ENCODE data around the gene IFI27L1. TPM values are rescaled to one million over a fixed set of nuclear protein-coding genes. Genes with fewer than 3 reads are reported as not detected.

The IFI27L1 gene
- total RNA-seq, 1 donor from 2014 or later, result 36.8 TPM

DNA sequence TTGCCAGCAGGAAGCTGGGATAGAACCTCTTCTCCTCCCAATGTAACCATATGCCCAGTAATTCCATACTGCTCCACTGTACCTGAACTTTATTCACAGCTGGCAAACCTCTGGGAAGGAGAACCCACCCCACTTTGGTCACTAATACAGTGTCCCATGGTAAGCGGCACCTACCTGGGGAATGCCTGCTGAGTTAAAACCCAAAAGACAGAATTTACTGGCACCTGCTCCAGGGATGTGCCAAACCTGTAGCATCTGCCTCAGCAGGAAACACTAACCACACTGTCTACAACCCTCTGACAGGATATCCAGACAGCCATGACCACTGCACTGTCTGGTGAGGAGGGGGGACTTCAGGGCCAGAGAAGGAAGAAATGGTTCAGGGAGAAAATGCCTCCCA lies 26.7 kb upstream of the IFI27L1 start:
- TF ChIP-seq, protein P1, sequence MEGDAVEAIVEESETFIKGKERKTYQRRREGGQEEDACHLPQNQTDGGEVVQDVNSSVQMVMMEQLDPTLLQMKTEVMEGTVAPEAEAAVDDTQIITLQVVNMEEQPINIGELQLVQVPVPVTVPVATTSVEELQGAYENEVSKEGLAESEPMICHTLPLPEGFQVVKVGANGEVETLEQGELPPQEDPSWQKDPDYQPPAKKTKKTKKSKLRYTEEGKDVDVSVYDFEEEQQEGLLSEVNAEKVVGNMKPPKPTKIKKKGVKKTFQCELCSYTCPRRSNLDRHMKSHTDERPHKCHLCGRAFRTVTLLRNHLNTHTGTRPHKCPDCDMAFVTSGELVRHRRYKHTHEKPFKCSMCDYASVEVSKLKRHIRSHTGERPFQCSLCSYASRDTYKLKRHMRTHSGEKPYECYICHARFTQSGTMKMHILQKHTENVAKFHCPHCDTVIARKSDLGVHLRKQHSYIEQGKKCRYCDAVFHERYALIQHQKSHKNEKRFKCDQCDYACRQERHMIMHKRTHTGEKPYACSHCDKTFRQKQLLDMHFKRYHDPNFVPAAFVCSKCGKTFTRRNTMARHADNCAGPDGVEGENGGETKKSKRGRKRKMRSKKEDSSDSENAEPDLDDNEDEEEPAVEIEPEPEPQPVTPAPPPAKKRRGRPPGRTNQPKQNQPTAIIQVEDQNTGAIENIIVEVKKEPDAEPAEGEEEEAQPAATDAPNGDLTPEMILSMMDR (conservative IDR thresholded peaks at IDR 0.05), result no peak
- Mint-ChIP-seq H3K27ac (no peak overlapping the region), H3K4me1 (ENCODE audit: unreplicated experiment) (peaks cover 13% of the 10 kb centered on the region), H3K4me3 (no peak overlapping the region), H3K36me3 (peaks cover 56% of the 10 kb centered on the region), H3K27me3 (no peaks in the 10 kb centered on the region), H3K9me3 (no peaks in the 10 kb centered on the region)
- DNase-seq (ENCODE audit: extremely low spot score, unreplicated experiment), result no peak

DNA sequence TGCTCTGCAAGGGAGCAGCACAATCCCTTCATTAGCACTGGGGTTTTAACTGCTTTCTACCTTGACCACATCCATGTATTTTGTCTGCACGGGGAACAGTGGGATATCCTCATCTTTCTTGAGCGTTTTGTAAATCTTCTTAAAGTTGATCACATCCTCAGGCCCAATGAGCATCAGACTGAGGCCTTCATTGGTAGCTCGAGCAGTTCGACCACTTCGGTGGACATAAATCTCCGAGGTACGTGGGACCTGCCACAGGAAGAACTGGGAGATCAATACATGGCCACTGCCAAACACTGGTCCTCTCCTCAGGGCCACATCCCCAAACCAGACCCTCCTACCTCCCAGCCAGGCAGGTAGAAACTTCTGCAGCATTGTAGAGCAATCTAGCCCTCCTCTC lies 26.2 kb upstream of the IFI27L1 start:
- H3K27me3 Mint-ChIP-seq, result no peaks in the 10 kb centered on the region
- H3K4me1 Mint-ChIP-seq (ENCODE audit: unreplicated experiment), result peaks cover 12% of the 10 kb centered on the region
- TF ChIP-seq, protein P1 (conservative IDR thresholded peaks at IDR 0.05), result no peak
- peaks cover 54% of the 10 kb centered on the region for H3K36me3 Mint-ChIP-seq
- no peak overlapping the region for H3K27ac Mint-ChIP-seq
- H3K4me3 Mint-ChIP-seq, result no peak overlapping the region
- DNase-seq (ENCODE audit: extremely low spot score, unreplicated experiment), result no peak
- H3K9me3 Mint-ChIP-seq, result no peaks in the 10 kb centered on the region

DNA sequence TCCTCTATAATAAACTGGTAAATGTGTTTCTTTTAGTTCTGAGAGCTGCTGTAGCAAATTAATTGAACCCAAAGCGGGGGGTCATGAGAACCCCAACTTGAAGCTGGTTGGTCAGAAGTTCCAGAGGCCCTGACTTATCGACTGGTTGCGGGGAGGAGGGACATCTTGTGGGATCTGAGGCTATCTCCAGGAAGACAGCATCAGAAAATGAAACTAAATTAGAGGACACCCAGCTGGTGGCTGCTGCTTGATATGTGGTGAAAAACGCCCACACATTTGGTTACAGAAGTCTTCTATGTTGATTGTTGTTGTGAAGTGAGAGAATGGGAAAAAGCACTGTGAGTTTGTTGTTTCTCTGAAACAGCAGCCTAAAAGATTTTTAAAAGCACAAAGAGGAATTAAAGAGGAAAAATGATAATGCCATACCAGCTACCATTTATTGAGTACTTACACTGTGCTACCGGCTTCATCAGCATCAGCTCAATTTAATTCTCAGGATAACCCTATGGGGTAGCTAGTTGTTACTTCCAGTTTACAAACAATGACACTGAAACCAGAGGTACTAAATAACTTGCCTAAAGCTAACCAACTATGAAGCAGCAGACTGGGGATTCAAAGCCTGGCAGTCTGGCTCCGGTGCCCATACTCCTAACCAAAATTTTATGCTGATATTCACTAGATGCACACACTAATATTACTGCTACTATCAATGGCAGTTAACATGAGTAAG lies 24.4 kb upstream of the IFI27L1 start:
- TF ChIP-seq, protein P1 (conservative IDR thresholded peaks at IDR 0.05), result no peak
- DNase-seq (ENCODE audit: extremely low spot score, unreplicated experiment), result no peak
- Mint-ChIP-seq H3K27me3 (no peaks in the 10 kb centered on the region), H3K4me3 (no peak overlapping the region), H3K36me3 (peaks cover 49% of the 10 kb centered on the region), H3K9me3 (no peaks in the 10 kb centered on the region), H3K4me1 (ENCODE audit: unreplicated experiment) (peaks cover 3% of the 10 kb centered on the region), H3K27ac (no peak overlapping the region)

DNA sequence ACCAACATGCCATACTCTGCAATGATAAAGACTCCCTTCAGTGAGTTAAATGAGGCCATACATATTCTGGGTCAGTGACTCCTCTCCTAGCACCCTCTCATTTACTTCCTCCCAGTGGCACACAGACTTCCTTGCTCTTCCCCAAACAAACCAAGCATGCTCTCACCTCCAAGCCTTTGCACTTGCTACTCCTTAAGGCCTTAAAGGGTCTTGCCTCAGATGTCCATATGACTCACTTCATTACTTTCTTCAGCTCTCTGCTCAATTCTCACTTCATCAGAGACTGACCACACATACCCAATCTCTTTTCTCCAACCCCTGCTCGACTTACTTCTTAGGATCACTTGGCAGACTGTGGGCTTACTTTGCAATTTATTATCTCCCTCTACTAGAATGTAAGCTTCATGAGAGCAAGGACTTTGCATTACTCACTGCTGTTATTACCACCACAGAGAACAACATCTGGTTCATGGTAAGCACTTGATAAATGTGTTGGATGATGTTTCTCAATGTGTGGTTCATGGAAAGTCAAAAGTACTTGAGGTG lies 22.9 kb upstream of the IFI27L1 start:
- H3K4me1 Mint-ChIP-seq (ENCODE audit: unreplicated experiment), result peaks cover 7% of the 10 kb centered on the region
- H3K27me3 Mint-ChIP-seq, result no peaks in the 10 kb centered on the region
- no peaks in the 10 kb centered on the region for H3K9me3 Mint-ChIP-seq
- no peak overlapping the region for H3K4me3 Mint-ChIP-seq
- TF ChIP-seq, protein P1 (conservative IDR thresholded peaks at IDR 0.05), result no peak
- no peak for DNase-seq (ENCODE audit: extremely low spot score, unreplicated experiment)
- H3K36me3 Mint-ChIP-seq, result peaks cover 42% of the 10 kb centered on the region
- H3K27ac Mint-ChIP-seq, result no peak overlapping the region

DNA sequence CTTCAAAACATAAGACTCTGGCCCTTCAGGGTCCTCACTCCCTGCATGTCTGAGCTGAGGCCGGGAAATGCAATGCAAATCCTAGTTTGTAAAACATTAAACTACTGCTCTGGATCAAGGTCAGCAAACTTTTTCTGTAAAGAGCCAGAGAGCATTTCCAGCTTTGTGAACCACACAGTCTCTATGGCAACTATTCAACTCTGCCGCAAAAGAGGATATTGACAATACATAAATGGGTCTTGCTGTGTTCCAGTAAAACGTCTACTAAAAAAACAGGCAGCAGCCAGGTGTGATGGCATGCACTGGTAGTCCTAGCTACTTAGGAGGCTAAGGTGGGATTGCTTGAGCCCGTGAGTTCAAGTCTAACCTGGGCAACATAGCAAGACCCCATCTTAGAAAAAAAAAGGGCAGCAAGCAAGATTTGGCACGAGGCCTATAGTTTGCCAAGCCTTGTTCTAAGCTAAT lies 22.4 kb upstream of the IFI27L1 start:
- no peaks in the 10 kb centered on the region for H3K27me3 Mint-ChIP-seq
- peaks cover 8% of the 10 kb centered on the region for H3K4me1 Mint-ChIP-seq (ENCODE audit: unreplicated experiment)
- no peaks in the 10 kb centered on the region for H3K9me3 Mint-ChIP-seq
- DNase-seq (ENCODE audit: extremely low spot score, unreplicated experiment), result no peak
- no peak overlapping the region for H3K4me3 Mint-ChIP-seq
- peaks cover 44% of the 10 kb centered on the region for H3K36me3 Mint-ChIP-seq
- TF ChIP-seq, protein P1 (conservative IDR thresholded peaks at IDR 0.05), result no peak
- H3K27ac Mint-ChIP-seq, result no peak overlapping the region

Data from type B pancreatic cell (in vitro differentiated cells).